Esophagus (tissue), 2 donors: ENCODE data around the gene SLC27A5. TPM values are rescaled to one million over a fixed set of nuclear protein-coding genes. Genes with fewer than 3 reads are reported as not detected.

Source experiments
- H3K27ac ChIP-seq, 2 donors: one replicate each; pipeline ENCODE4 v1.5.1; 2013; ENCODE audit warnings: low read depth in 2 of 2, mild to moderate bottlenecking in 2 of 2, inconsistent platforms in 1 of 2, low read length in 1 of 2, moderate library complexity in 1 of 2
- H3K27me3 ChIP-seq, 2 donors: one replicate each; pipeline ENCODE4 v1.6.1; 2013; ENCODE audit warnings: low read length in 2 of 2, control low read depth in 1 of 2, mild to moderate bottlenecking in 1 of 2; ENCODE audit not compliant: insufficient read depth in 2 of 2, control insufficient read depth in 1 of 2
- H3K36me3 ChIP-seq, 2 donors: one replicate each; pipeline ENCODE4 v1.6.1; 2013; ENCODE audit warnings: low read length in 1 of 2; ENCODE audit not compliant: control insufficient read depth in 2 of 2, insufficient read depth in 2 of 2
- H3K4me1 ChIP-seq, 2 donors: one replicate each; pipeline ENCODE4 v1.6.1; 2013; ENCODE audit warnings: low read length in 1 of 2; ENCODE audit not compliant: control insufficient read depth in 2 of 2, insufficient read depth in 2 of 2
- H3K4me3 ChIP-seq, 2 donors: one replicate each; pipeline ENCODE4 v1.5.1; 2013; ENCODE audit warnings: low read length in 2 of 2, mild to moderate bottlenecking in 2 of 2, low read depth in 1 of 2, moderate library complexity in 1 of 2
- H3K9me3 ChIP-seq, 2 donors: one replicate each; pipeline ENCODE4 v1.6.1; 2013; ENCODE audit warnings: mild to moderate bottlenecking in 2 of 2, low read depth in 1 of 2, low read length in 1 of 2, moderate library complexity in 1 of 2; ENCODE audit not compliant: control insufficient read depth in 2 of 2, insufficient read depth in 1 of 2
- WGBS, 2 donors: extraction: QIAGEN DNeasy Blood & Tissue Kit; methylation state at CpG; one replicate each; pipeline ENCODE4 v1.1.7; 2013; 5-methylcytosine and 5-hydroxymethylcytosine counted together
- polyA plus RNA-seq, 2 donors: library from polyadenylated mRNA; stranded (reverse); fragments of 200-250 nt; gene quantifications; one replicate each; pipeline ENCODE4 v1.2.3, GENCODE V29; 2013
- donor health status: healthy with polysubstance abuse.
- donor health status: Bipolar disorder and iron deficiency.

Gene SLC27A5
- polyA plus RNA-seq, 2 donors: 7.0 to 7.2 TPM

- Histone ChIP-seq H3K9me3 (no peaks in the 10 kb centered on the region), H3K4me1 (peaks cover 10 to 12% of the 10 kb centered on the region in 2 donors), H3K27me3 (no peaks in the 10 kb centered on the region), H3K4me3 (no peak overlapping the region), H3K27ac (no peak overlapping the region), H3K36me3 (no peaks in the 10 kb centered on the region)
- WGBS, 2 donors: 78 to 85% methylated on average over 3 of the region's 3 CpGs
These were observed 10.9 kb upstream of the SLC27A5 start for GRCh38 chr19:58522709-58523108.

GRCh38 chr19:58521651-58522050 lies 9.9 kb upstream of the SLC27A5 start:
- 72 to 80% methylated on average over 4 of the region's 4 CpGs for WGBS, 2 donors

GRCh38 chr19:58520257-58520599 lies 8.4 kb upstream of the SLC27A5 start:
- H3K36me3 ChIP-seq: peaks cover 0 to 16% of the 10 kb centered on the region in 2 donors
- peak overlapping the region; percentile 72 to 92 for H3K4me3 ChIP-seq
- H3K27me3 ChIP-seq: no peaks in the 10 kb centered on the region
- H3K4me1 ChIP-seq: peaks cover 12 to 16% of the 10 kb centered on the region in 2 donors
- H3K9me3 ChIP-seq: no peaks in the 10 kb centered on the region
- 10% methylated on average over 7 of the region's 7 CpGs for WGBS, 2 donors
- H3K27ac ChIP-seq: peak overlapping the region; percentile 99

More at GRCh38 chr19:58521651-58522050, 9.9 kb upstream of the SLC27A5 start:
- H3K4me3 ChIP-seq: no peak overlapping the region
- H3K27ac ChIP-seq: no peak overlapping the region
- H3K36me3 ChIP-seq: peaks cover 0 to 9% of the 10 kb centered on the region in 2 donors
- no peaks in the 10 kb centered on the region for H3K27me3 ChIP-seq
- H3K9me3 ChIP-seq: no peaks in the 10 kb centered on the region
- H3K4me1 ChIP-seq: peaks cover 12 to 16% of the 10 kb centered on the region in 2 donors

- H3K27me3 ChIP-seq: no peaks in the 10 kb centered on the region
- WGBS, 2 donors: 0 to 1% methylated on average over 86 to 87 of the region's 87 CpGs
- peak within 1 kb of the TSS; percentile 99 for H3K27ac ChIP-seq
- peaks cover 0 to 16% of the 10 kb centered on the region in 2 donors for H3K36me3 ChIP-seq
- no peaks in the 10 kb centered on the region for H3K9me3 ChIP-seq
- peak within 1 kb of the TSS; percentile 72 to 92 for H3K4me3 ChIP-seq
- peaks cover 14 to 19% of the 10 kb centered on the region in 2 donors for H3K4me1 ChIP-seq
These were observed 7.8 kb upstream of the SLC27A5 start, which contains the start of gene ZBTB45 for GRCh38 chr19:58519355-58520256. TSS of gene ZBTB45 (minus strand) at chr19:58519810. CDS start at chr19:58517673, 2,137 bp downstream.

- Histone ChIP-seq H3K9me3 (no peaks in the 10 kb centered on the region), H3K36me3 (peaks cover 0 to 16% of the 10 kb centered on the region in 2 donors), H3K27ac (peak overlapping the region; percentile 99), H3K4me1 (peaks cover 17 to 23% of the 10 kb centered on the region in 2 donors), H3K27me3 (no peaks in the 10 kb centered on the region), H3K4me3 (peak overlapping the region; percentile 72 to 92)
- WGBS, 2 donors: 0 to 1% methylated on average over 14 of the region's 14 CpGs
These were observed 7.2 kb upstream of the SLC27A5 start for GRCh38 chr19:58519087-58519354.

GRCh38 chr19:58518256-58519086 lies 6.7 kb upstream of the SLC27A5 start:
- Histone ChIP-seq H3K9me3 (no peaks in the 10 kb centered on the region), H3K4me3 (peak overlapping the region; percentile 72 to 92), H3K27ac (peak overlapping the region; percentile 99), H3K4me1 (peaks cover 17 to 28% of the 10 kb centered on the region in 2 donors), H3K27me3 (no peaks in the 10 kb centered on the region), H3K36me3 (peaks cover 0 to 16% of the 10 kb centered on the region in 2 donors)
- WGBS, 2 donors: 6 to 10% methylated on average over 22 of the region's 22 CpGs

GRCh38 chr19:58516964-58517833 lies 5.4 kb upstream of the SLC27A5 start:
- Histone ChIP-seq H3K36me3 (peaks cover 0 to 16% of the 10 kb centered on the region in 2 donors), H3K27ac (peak overlapping the region; percentile 99), H3K27me3 (no peaks in the 10 kb centered on the region), H3K9me3 (no peaks in the 10 kb centered on the region), H3K4me3 (no peak overlapping the region), H3K4me1 (peaks cover 17 to 34% of the 10 kb centered on the region in 2 donors)
- 89 to 93% methylated on average over 64 to 65 of the region's 65 CpGs for WGBS, 2 donors

GRCh38 chr19:58516246-58516836 lies 4.5 kb upstream of the SLC27A5 start:
- Histone ChIP-seq H3K27me3 (no peaks in the 10 kb centered on the region), H3K4me3 (no peak overlapping the region), H3K27ac (no peak overlapping the region), H3K4me1 (peaks cover 17 to 35% of the 10 kb centered on the region in 2 donors), H3K36me3 (peaks cover 0 to 16% of the 10 kb centered on the region in 2 donors), H3K9me3 (no peaks in the 10 kb centered on the region)
- WGBS, 2 donors: 87 to 90% methylated on average over 25 of the region's 25 CpGs
